H1 (cell line): Measurements from ENCODE around the gene SLAMF6. TPM values are rescaled to one million over a fixed set of nuclear protein-coding genes. Genes with fewer than 3 reads are reported as not detected.

Source experiments
- BACH1 ChIP-seq: IDR thresholded peaks from 2 replicates; pipeline ENCODE4 v1.6.1; 2012; ENCODE audit warnings: low read length, improper control_type of control experiment
- NRF1 ChIP-seq: IDR thresholded peaks from 2 replicates; pipeline ENCODE4 v1.6.1; 2011; ENCODE audit warnings: mild to moderate bottlenecking, low read depth, low read length, improper control_type of control experiment
- polyA plus RNA-seq, 7 experiments: library from polyadenylated mRNA; depleted of rRNA in 3 of 7; stranded (reverse) in 5 of 7; unstranded in 2 of 7; fragments of >200 nt in 5 of 7; fragments of 200-250 nt in 2 of 7; gene quantifications; 1 replicate in 5 of 7; 2 replicates in 1 of 7; 4 replicates in 1 of 7; pipeline versions ENCODE4 v1.2.1 to v1.2.3, GENCODE V29; 2011 to 2013; ENCODE audit warnings: missing spikeins in 2 of 7, mixed read lengths in 2 of 7
- total RNA-seq: library from RNA; stranded (reverse); fragmentation: NEBNext Ultra II Directional; extraction: Animal tissue kit (Norgen Biotek cat#: 25700); gene quantifications from 2 replicates; pipeline ENCODE4 v1.2.1, GENCODE V29; 2021

The SLAMF6 gene
- total and polyA plus RNA-seq, 2 of the 8 experiments (the other 6 are each of a cell fraction or from before 2014, with no cell fraction given): not detected

DNA sequence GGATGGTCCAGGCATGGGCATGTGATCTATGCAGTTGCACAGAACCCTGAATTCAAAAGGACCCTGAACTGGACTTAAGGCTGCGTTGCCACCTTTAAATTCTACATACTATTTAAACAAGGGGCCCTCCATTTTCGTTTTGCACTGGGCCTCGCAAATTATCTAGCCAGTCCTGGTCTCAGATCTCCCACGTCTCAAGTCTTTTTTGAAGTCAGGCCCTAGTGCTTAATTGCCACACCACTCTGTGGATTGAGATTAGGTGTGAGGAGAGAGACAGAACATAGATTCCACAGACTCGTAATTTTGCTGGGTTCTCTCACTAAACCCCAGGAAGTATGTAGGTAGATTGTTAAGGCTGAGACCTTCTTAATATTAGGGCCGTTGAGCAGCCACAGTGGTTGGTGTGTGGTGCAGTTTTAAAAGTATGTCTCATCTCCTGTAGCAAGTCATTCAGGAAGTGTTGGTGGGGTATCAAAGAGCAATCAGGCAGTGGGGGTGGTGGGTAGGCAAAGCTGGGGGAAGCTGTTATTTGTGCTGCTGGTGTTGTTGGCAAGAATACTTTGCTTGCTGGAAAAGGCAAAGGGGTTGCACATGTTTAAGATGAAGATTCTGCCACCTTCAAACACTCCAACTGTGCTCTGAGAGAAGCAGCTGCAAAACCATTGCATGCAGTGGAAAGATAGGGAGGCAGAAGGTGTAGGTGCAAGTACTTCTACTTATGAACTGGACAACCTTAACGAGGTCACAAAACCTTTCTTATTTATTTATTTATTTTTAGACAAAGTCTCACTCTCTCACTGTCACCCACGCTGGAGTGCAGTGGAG is 45.0 kb upstream of the SLAMF6 start (continued):
- TF ChIP-seq NRF1 (no peak), BACH1 (no peak)
- TF ChIP-seq, all 59 proteins: peak for 0
